Gastrocnemius medialis (tissue), 4 donors: ENCODE measurements around the gene IL21. TPM values are rescaled to one million over a fixed set of nuclear protein-coding genes. Genes with fewer than 3 reads are reported as not detected.
A peak's percentile ranks its signal among the peaks of the same experiment; 100 is the strongest.

Source experiments
- ATAC-seq, 2 donors: fragments of 150-250 bp; one replicate each; pipeline ENCODE4 v1.9.1; 2016
- DNase-seq, 2 donors: peaks; one replicate each; pipeline ENCODE4 v3.0.0-alpha.2; 2019
- H3K27ac ChIP-seq, 4 donors: fragments of 200-600 bp; sonication (generic); 1 replicate in 1 of 4; 2 replicates in 3 of 4; pipeline ENCODE4 v1.5.1; 2016 to 2018; ENCODE audit warnings: mild to moderate bottlenecking in 2 of 4, moderate library complexity in 1 of 4
- H3K27me3 ChIP-seq, 3 donors: fragments of 200-600 bp; sonication (generic) in 2 of 3; 1 replicate in 1 of 3; 2 replicates in 2 of 3; pipeline versions ENCODE4 v1.5.1 to v1.6.0; 2016 to 2019; ENCODE audit warnings: mild to moderate bottlenecking in 1 of 3, moderate library complexity in 1 of 3
- H3K36me3 ChIP-seq, 2 donors: fragments of 200-600 bp; sonication (generic) in 1 of 2; one replicate each; pipeline ENCODE4 v1.5.1; 2017 to 2018
- H3K4me1 ChIP-seq, 2 donors: fragments of 200-600 bp; sonication (generic) in 1 of 2; one replicate each; pipeline ENCODE4 v1.5.1; 2016 to 2017; ENCODE audit warnings: mild to moderate bottlenecking in 2 of 2
- H3K4me3 ChIP-seq, 4 donors: fragments of 200-600 bp; sonication (generic) in 3 of 4; 1 replicate in 1 of 4; 2 replicates in 3 of 4; pipeline ENCODE4 v1.5.1; 2016 to 2019; ENCODE audit warnings: mild to moderate bottlenecking in 2 of 4
- H3K9me3 ChIP-seq, 3 donors: fragments of 200-600 bp; sonication (generic) in 2 of 3; 1 replicate in 1 of 3; 2 replicates in 2 of 3; pipeline ENCODE4 v1.5.1; 2016 to 2019
- CTCF ChIP-seq, 5 experiments: fragments of 450-650 bp in 3 of 5; fragments of 200-600 bp in 2 of 5; sonication (generic) in 2 of 5; IDR thresholded peaks in 4 of 5; conservative IDR thresholded peaks in 1 of 5; 1 replicate in 4 of 5; 2 replicates in 1 of 5; pipeline ENCODE4 v1.5.1; 2016 to 2019; ENCODE audit warnings: antibody characterized with exemption in 5 of 5, mild to moderate bottlenecking in 3 of 5, moderate library complexity in 3 of 5
- POLR2A ChIP-seq, 2 donors: fragments of 450-650 bp; IDR thresholded peaks; one replicate each; pipeline ENCODE4 v1.6.1; 2017; ENCODE audit warnings: antibody characterized with exemption in 2 of 2, mild to moderate bottlenecking in 2 of 2, moderate library complexity in 2 of 2
- in situ Hi-C, 4 donors: fragments of 200-750 bp; cut with MboI; loops; one replicate each; pipeline versions ENCODE4 v1.15.0 to v1.8.0; 2017; ENCODE audit warnings: low sequenced_read_pairs in 4 of 4
- intact Hi-C: fragments of 100-400 bp; cut with DNase I; formaldehyde crosslinking; loops from one replicate; pipeline ENCODE4 v1.15.1; 2023; ENCODE audit warnings: low total_unique reads
- total RNA-seq, 4 donors: library from RNA; depleted of rRNA; stranded (reverse); fragments of >200 nt; gene quantifications; one replicate each; pipeline versions ENCODE4 v1.1.0 to v1.2.3, GENCODE V29; 2016

IL21 gene
- total RNA-seq, 4 donors from 2014 or later: not detected

GRCh38 chr4:122606364-122607043 lies 14.4 kb downstream of the IL21 start:
- Histone ChIP-seq H3K4me1 (no peaks in the 10 kb centered on the region), H3K27me3 (no peaks in the 10 kb centered on the region), H3K36me3 (no peaks in the 10 kb centered on the region), H3K27ac (no peak overlapping the region), H3K4me3 (no peak overlapping the region), H3K9me3 (no peaks in the 10 kb centered on the region)
- ATAC-seq (no peak), DNase-seq (no peak)
- intact Hi-C loops: no loop called here
- TF ChIP-seq POLR2A (IDR thresholded peaks at IDR 0.05) (no peak), CTCF (IDR thresholded peaks at IDR 0.05 in 4 of 5, conservative IDR thresholded peaks at IDR 0.05 in 1 of 5) (no peak)
- in situ Hi-C loops: loop anchor here in 1 of 4 donors (10.0 kb wide), 1 partner anchor 108 kb away; no protein-coding TSS in a partner anchor

GRCh38 chr4:122604146-122604545 lies 16.7 kb downstream of the IL21 start:
- Histone ChIP-seq H3K27me3 (no peaks in the 10 kb centered on the region), H3K36me3 (no peaks in the 10 kb centered on the region), H3K4me1 (no peaks in the 10 kb centered on the region), H3K9me3 (no peaks in the 10 kb centered on the region), H3K27ac (no peak overlapping the region), H3K4me3 (no peak overlapping the region)
- no peak for TF ChIP-seq CTCF (IDR thresholded peaks at IDR 0.05 in 4 of 5, conservative IDR thresholded peaks at IDR 0.05 in 1 of 5)
- TF ChIP-seq POLR2A (IDR thresholded peaks at IDR 0.05): no peak
- in situ Hi-C loops (loop anchor here in 3 of 4 donors (5.0 to 10.0 kb wide), 2 partner anchors 111 to 118 kb away; no protein-coding TSS in a partner anchor), intact Hi-C loops (loop anchor here (5.0 kb wide), 1 partner anchor 58 kb away; no protein-coding TSS in a partner anchor)
- ATAC-seq: no peak
- DNase-seq: no peak

GRCh38 chr4:122603156-122603574 lies 17.7 kb downstream of the IL21 start:
- intact Hi-C loops: loop anchor here (1.0 to 5.0 kb wide), 2 partner anchors 59 to 114 kb away; no protein-coding TSS in a partner anchor
- no peak overlapping the region for H3K27ac ChIP-seq
- no peak for ATAC-seq
- no peak for TF ChIP-seq POLR2A (IDR thresholded peaks at IDR 0.05)
- no peak for TF ChIP-seq CTCF (IDR thresholded peaks at IDR 0.05 in 4 of 5, conservative IDR thresholded peaks at IDR 0.05 in 1 of 5)
- no peak overlapping the region for H3K4me3 ChIP-seq
- in situ Hi-C loops: loop anchor here in 3 of 4 donors (5.0 to 10.0 kb wide), 2 partner anchors 112 to 119 kb away; no protein-coding TSS in a partner anchor
- no peak for DNase-seq
- H3K36me3 ChIP-seq: no peaks in the 10 kb centered on the region
- H3K27me3 ChIP-seq: no peaks in the 10 kb centered on the region
- H3K9me3 ChIP-seq: no peaks in the 10 kb centered on the region
- H3K4me1 ChIP-seq: no peaks in the 10 kb centered on the region

GRCh38 chr4:122602277-122603142 lies 18.4 kb downstream of the IL21 start:
- Histone ChIP-seq H3K36me3 (no peaks in the 10 kb centered on the region), H3K27me3 (no peaks in the 10 kb centered on the region), H3K4me1 (no peaks in the 10 kb centered on the region), H3K27ac (no peak overlapping the region), H3K9me3 (no peaks in the 10 kb centered on the region), H3K4me3 (no peak overlapping the region)
- in situ Hi-C loops (loop anchor here in 3 of 4 donors (5.0 to 10.0 kb wide), 2 partner anchors 112 to 120 kb away; no protein-coding TSS in a partner anchor), intact Hi-C loops (loop anchor here (1.0 to 5.0 kb wide), 2 partner anchors 60 to 115 kb away; no protein-coding TSS in a partner anchor)
- TF ChIP-seq CTCF (IDR thresholded peaks at IDR 0.05 in 4 of 5, conservative IDR thresholded peaks at IDR 0.05 in 1 of 5) (peak in 4 of 5 experiments; percentile 9 to 52 (median 42)), POLR2A (IDR thresholded peaks at IDR 0.05) (no peak)
- ATAC-seq (peak; percentile 79 to 83), DNase-seq (no peak)
